HFF-Myc (cell line): ENCODE results near the gene IL1RN.

ENCODE experiments used
- DNase-seq: peaks from one replicate; pipeline ENCODE4 v3.0.0-alpha.2; 2011; ENCODE audit warnings: low read depth; ENCODE audit errors: extremely low read depth
- H3K4me3 ChIP-seq: replicated peaks from 2 replicates; pipeline ENCODE4 v1.5.1; 2011; ENCODE audit warnings: low read depth, mild to moderate bottlenecking, control low read depth, low read length
- CTCF ChIP-seq: IDR thresholded peaks from 2 replicates; pipeline ENCODE4 v1.5.1; 2012; ENCODE audit warnings: mild to moderate bottlenecking, low read depth, low read length, control low read depth; ENCODE audit errors: missing control alignments

IL1RN gene

GRCh38 chr2:113141451-113141850 is 14.1 kb downstream of the IL1RN start:
- DNase-seq: no peak
- H3K4me3 ChIP-seq: no peak overlapping the region
- no peak for TF ChIP-seq CTCF

GRCh38 chr2:113142290-113142689 is 14.9 kb downstream of the IL1RN start:
- no peak overlapping the region for H3K4me3 ChIP-seq
- no peak for TF ChIP-seq CTCF
- no peak for DNase-seq

GRCh38 chr2:113144259-113144658 is 16.9 kb downstream of the IL1RN start:
- no peak overlapping the region for H3K4me3 ChIP-seq
- no peak for TF ChIP-seq CTCF
- no peak for DNase-seq

- no peak for DNase-seq
- no peak overlapping the region for H3K4me3 ChIP-seq
- TF ChIP-seq CTCF: no peak
Observed at GRCh38 chr2:113148606-113149552, 21.5 kb downstream of the IL1RN start.

GRCh38 chr2:113149553-113150257 is 22.3 kb downstream of the IL1RN start:
- no peak for TF ChIP-seq CTCF
- DNase-seq: no peak
- no peak overlapping the region for H3K4me3 ChIP-seq

DNA sequence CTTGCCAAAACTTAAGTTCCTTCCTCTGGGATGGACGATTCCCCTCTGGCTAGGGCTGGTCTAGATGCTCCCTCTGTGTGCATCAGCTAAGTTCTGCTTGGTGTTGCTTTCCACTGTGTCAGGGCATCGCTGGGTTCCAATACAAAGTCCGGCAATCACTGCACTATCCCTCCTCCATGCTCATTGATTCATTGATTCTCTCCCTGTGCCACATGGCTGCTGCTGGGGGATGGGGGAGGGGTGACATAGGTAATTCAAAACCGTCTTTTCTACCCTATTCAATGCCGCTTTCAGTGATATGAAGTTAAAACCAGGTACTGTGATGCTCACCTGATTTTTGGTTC is 22.8 kb downstream of the IL1RN start:
- no peak overlapping the region for H3K4me3 ChIP-seq
- DNase-seq: no peak
- no peak for TF ChIP-seq CTCF
